Cardiac septum (tissue), 1 donor: ENCODE results near the gene CCDC197. TPM values are rescaled to one million over a fixed set of nuclear protein-coding genes. Genes with fewer than 3 reads are reported as not detected.

Source experiments
- DNase-seq: peaks from one replicate; pipeline ENCODE4 v3.0.0-alpha.2; 2020; ENCODE audit warnings: low spot score
- intact Hi-C: fragments of 100-400 bp; cut with DNase I; formaldehyde crosslinking; loops from one replicate; pipeline ENCODE4 v1.14.0; 2022
- total RNA-seq: library from RNA; stranded (reverse); fragmentation: NEBNext Ultra II Directional; extraction: Animal tissue kit (Norgen Biotek cat#: 25700); gene quantifications from one replicate; pipeline ENCODE4 v1.2.1, GENCODE V29; 2021
- donor health status: DM: no; HTN: no; CAD: no.

Gene CCDC197
- total RNA-seq, 1 donor from 2014 or later, result 3.4 TPM

DNA sequence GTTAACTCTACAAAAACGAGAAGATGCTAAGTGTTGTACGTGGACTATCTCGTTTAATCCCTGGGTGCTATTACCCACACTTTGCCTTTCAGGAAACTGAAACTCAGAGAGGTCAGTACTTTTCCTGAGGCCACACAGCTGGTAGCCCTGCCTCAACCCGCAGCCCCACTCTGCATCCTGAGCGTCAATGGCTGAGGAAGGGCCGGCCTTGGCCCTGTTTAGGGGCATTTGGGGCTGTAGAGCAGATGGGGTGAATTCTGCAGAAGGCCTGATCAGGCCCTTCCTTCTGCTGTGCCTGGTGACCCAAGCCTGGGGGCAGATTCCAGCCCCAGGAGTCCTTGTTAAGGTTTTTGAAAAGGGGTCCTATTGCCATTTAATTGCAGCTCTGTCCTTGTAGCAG is 3.7 kb upstream of the CCDC197 start:
- intact Hi-C loops, result no loop called here
- DNase-seq, result no peak

GRCh38 chr14:93994919-93995682 is 2.0 kb upstream of the CCDC197 start:
- intact Hi-C loops, result loop anchor here (5.0 kb wide), 1 partner anchor 38 kb away; no protein-coding TSS in a partner anchor
- no peak for DNase-seq

GRCh38 chr14:93996130-93996695 is 888 bp upstream of the CCDC197 start:
- no peak for DNase-seq
- intact Hi-C loops, result loop anchor here (5.0 kb wide), 1 partner anchor 39 kb away; no protein-coding TSS in a partner anchor

DNA sequence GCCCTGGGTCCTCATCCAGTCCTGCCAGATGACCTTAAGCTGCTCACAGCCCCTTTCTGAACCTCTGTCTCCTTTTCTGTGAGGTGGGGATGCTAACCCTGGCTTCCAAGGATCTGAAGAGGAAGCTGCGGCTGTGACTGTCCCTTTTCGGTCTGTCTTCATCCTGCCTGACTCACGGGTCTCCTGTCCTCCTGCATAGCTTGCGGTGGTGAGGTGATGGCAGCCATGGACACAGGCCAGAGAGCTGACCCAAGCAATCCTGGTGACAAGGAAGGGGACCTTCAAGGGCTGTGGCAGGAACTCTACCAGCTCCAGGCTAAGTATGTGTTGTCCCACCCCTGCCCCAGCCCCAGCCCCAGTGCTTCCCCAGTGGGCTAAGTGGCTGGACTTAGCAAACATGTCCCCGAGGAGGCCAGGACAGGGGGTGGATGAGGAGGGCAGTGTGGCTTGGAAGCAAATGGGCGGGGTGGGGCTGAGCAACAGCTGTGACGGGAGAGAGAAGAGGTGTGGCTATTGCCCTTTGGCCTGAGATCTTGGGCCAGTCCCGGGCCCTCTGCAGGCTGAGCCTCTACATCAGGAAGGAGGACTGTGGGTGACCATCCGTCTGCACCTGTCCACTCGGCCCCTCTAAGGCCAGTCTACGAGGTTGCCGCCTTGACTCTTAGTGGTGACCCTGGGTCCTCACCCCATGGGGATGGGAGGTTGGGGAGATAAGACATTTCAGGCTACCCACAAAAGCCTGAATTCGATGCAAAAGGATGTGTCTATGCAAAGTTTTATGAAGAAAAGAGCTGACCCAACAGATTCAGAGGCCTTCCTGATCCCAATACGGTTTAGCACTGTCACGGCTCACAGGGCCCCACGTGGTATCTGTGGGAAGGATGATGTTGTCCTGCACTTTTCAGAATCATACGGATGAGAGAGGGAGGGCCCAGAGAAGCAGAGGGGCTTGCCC is 1.1 kb downstream of the CCDC197 start:
- no peak for DNase-seq
- intact Hi-C loops, result loop anchor here (5.0 kb wide), 1 partner anchor 41 kb away; no protein-coding TSS in a partner anchor

- intact Hi-C loops, result loop anchor here (5.0 kb wide), 1 partner anchor 42 kb away; no protein-coding TSS in a partner anchor
- no peak for DNase-seq
Observed at GRCh38 chr14:93998871-93999403, 1.8 kb downstream of the CCDC197 start.

DNA sequence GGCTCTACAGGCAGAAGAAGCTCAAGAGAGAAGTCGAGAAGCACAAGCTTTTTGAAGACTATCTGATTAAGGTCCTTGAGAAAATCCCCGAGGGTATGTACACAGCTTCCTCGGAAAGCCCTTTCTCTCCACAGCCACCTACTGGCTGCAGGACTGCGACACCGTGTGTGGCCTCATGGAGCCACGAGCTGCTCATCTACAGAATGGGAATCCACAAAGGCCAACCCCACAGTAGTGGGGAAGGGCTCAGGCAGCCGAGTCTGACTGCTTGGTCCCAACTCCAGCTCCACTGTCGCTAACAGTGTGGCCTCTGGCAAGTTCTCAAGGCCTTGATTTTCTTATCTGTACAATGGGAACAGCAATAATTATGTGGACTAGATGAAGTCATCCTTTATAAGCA is 2.5 kb downstream of the CCDC197 start:
- intact Hi-C loops, result loop anchor here (5.0 kb wide), 1 partner anchor 42 kb away; no protein-coding TSS in a partner anchor
- DNase-seq, result no peak

DNA sequence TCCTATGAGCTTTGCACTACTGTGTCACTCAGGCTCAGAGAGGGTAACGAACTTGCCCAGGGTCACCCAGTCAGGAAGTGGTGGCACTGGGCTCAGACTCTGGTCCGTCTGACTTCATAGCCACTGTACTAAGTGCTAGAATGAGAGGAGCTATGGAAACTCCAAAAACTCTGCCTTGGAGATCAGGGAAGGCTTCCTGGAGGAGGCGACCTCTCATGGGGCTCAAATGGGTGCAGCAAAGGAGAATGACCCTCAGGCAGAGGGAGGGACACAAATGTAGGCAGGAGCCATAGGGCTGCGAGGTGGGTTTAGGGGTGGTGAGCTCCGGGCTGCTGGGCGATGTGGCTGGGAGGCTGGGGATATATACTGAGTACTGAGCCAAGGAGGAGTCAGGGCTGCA is 3.2 kb downstream of the CCDC197 start:
- DNase-seq, result no peak
- intact Hi-C loops, result no loop called here

DNA sequence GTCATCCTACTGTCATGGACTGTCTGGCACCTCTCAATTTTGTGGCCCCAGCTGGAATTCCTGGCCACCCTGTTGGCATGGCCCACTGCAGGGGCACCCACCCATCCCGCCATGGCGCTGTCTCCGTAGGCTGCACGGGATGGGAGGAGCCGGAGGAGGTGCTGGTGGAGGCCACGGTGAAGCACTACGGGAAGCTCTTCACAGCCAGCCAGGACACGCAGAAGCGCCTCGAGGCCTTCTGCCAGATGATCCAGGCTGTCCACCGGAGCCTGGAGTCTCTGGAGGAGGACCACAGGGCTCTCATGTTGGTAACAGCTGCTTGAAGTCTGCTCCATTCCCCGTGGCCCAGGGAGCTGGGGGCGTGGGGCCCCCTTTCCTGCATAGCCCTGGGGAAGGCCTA is 3.9 kb downstream of the CCDC197 start:
- no peak for DNase-seq
- intact Hi-C loops, result no loop called here

DNA sequence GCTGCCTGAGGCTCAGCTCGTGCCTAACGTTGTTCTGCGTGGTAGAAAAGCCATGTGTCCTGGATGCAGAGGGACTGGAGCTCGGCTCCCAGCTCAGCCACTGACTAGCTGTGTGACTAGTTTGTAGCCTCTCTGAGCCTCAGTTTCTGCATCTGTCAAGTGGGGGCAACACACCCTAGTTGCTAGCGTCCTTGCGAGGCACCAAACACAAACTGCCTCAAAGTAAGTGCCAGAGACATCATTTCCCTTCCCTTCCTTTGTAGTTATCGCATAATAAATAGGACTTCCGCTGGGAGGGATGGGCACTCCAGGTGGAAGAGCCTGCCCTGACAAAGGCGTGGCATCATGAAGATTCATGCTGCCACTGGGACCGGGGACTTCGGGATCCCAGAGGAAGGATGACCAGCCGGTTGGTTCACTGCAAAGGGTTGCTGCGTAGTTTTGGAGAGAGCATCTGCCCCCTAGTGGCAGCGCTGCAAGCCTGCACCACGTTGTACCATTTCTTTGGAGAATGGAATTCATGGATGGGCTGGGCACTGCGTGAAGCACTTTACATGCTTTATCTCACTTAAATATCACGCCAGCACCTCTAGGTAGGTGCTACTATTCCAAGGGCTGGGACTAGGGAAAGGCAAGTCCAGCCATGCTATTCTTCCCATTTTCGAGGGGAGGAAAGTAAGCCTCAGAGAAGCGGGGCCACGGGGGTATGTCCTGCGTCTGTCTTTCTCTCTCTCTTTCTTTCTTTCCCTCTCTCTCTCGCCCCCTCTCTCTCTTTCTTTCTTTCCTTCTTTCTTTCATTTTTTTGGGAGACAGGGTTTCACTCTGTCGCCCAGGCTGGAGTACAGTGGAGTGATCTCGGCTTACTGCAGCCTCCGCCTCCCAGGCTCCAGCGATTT is 4.6 kb downstream of the CCDC197 start:
- DNase-seq, result no peak
- intact Hi-C loops, result loop anchor here (1.0 kb wide), 1 partner anchor 62 kb away; no protein-coding TSS in a partner anchor

DNA sequence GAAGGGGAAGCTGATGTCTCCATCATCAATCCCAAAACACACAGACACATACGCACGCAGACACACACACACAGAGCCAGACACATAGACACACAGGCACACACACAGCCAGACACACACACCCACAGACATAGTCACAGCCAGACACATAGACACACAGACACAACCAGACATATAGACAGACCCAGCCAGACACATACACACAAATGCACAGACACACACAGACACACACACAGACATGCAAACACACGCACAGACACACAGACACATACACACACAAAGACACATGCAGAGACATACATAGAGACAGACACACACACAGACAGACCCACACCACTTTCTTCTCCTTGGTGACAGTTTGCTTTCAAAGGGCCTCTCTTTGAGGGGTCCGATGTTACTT is 6.3 kb downstream of the CCDC197 start:
- no peak for DNase-seq
- intact Hi-C loops, result no loop called here

GRCh38 chr14:94004015-94004414 is 6.9 kb downstream of the CCDC197 start:
- intact Hi-C loops, result no loop called here
- no peak for DNase-seq

- DNase-seq, result no peak
- intact Hi-C loops, result no loop called here
Observed at GRCh38 chr14:94005324-94006073, 8.4 kb downstream of the CCDC197 start.

DNA sequence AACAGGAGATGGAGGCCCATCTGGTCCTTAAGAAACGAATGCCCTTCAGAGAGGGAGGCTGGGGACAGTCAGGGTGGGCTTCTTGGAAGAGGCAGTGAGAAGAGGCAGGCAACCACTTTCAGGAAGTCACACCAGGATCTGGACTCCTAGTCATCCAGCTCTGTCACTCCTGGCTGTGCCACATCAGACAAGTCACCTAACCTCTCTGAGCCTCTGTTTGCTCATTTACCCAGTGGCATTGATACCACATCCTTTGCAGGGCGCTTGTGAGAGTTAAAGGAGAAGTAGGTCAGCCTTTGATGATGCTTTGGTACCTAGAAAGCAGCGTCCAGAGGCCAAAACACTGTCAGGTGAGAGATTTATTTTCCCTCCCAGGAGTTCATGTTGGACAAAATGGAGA is 11.1 kb downstream of the CCDC197 start:
- intact Hi-C loops, result no loop called here
- DNase-seq, result no peak

DNA sequence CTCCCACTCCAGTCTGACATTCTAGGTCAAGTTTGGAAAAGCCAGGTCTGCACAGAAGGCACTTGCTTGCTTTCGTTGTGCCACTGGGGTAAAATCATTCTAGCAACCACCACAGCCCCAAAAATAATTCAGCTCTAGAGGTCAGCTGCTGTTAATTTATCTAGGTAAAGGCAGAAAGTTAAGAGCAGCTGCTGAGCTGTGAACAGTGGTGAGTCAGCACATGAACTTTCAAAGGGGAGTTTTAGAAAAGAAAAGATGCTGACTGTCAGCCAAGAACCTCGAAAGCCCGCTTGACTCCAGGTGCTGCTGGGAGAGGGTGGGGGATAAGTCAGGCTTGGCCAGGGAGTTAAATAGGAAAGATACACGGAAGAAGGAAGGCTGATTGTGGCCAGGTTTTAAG is 12.7 kb downstream of the CCDC197 start:
- intact Hi-C loops, result no loop called here
- no peak for DNase-seq

DNA sequence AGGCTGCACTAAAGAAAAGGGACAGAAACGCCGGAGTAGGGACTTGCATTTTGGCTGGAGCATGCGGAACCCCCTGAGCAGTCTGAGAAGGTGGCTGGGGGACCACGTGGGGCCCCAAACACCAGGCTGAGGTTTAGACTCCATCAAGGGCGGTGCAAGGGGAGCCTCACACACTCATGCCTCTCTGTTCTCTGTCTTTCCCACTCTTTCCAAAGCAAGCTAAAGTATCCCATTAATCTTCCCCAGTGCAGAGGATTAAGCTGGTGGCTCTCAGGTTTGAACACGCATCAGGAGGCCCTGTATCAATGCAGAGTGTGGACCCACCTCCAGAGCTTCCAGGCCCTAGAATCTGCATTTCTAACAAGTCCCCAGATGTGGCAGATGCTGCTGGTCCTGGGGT is 13.5 kb downstream of the CCDC197 start:
- no peak for DNase-seq
- intact Hi-C loops, result no loop called here

DNA sequence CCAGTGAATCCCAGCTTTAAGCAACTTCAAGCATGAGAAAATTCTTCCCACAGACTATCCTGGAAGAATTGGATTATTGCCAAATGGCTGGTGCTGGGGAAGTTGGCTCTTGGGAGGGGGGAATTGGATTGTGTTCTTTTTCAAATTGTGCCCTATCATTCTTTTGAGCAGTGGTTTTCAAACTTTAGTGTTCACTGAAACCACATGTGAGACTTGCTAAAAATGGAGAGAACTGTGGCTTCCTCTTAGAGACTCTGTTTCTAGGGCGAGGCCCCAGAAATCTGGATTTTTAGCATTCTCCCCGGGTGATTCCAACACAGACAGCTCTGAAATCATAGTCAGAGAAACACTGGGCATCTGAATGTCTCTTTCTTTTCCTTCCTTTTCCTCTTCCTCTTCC is 14.7 kb downstream of the CCDC197 start:
- no peak for DNase-seq
- intact Hi-C loops, result no loop called here

DNA sequence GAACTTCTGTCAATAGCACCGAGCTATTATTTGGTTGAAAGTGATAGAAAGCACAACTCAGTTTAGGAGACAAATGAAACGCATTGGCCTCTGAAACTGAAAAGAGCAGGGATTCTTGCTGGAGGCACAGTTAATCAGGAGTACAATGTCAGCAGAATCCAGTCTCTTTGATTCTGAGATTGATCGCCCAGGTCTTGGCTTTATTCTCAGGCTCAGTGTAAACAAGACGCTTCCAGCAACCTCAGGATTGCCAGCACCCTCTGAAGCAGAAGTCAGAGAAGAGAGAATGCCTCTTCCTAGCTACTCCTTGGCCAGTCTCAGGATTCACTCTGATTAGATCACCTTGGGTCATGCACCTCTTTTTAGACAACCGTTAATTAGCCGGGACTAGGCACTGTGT is 17.3 kb downstream of the CCDC197 start:
- no peak for DNase-seq
- intact Hi-C loops, result no loop called here

DNA sequence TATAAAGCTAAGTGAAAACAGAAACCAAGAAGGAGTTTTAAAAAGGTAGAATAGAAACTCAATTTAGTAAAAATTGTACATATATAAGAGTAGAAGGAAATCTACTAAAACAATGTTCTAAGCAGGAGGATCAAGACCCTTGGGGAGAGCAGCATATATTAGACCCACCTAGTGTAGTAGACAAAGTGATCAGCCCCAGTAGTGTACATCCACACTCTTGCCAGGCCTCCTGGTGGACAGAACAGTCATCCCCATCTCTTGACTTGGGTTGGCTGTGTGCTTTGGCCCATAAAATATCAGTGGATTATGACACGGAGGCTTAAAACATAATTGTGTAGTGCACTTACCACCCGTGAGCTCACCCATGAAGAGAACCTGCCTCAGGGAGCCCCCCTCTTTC is 18.1 kb downstream of the CCDC197 start:
- no peak for DNase-seq
- intact Hi-C loops, result no loop called here
